K562 (cell line): ENCODE data around the gene LRRC4C. TPM values are rescaled to one million over a fixed set of nuclear protein-coding genes. Genes with fewer than 3 reads are reported as not detected.
A peak's percentile ranks its signal among the peaks of the same experiment; 100 is the strongest.

ENCODE experiments used
- ATAC-seq: fragments of 200-7000 bp; cut with Tn5 transposase; 3 replicates; pipeline ENCODE4 v1.9.1; 2020; ENCODE audit warnings: moderate library complexity
- BruUV-seq: library from RNA; stranded (reverse); fragments of 400-500 nt; replicated peaks from 2 replicates; lab custom pipeline; 2021; lab: Mats Ljungman, UMichigan
- CTCF ChIA-PET: fragments of 300-600 bp; formaldehyde crosslinking; extraction: SDS; loops from one replicate; lab custom pipeline; 2021; ENCODE audit warnings: low intra/inter-chr PET ratio; lab: Yijun Ruan, JAX
- POLR2A ChIA-PET: fragments of 300-600, 350-650 bp; sonication (Branson Sonifier 250); formaldehyde crosslinking; extraction: SDS; loops from one replicate; lab custom pipeline; 2021; ENCODE audit warnings: antibody characterized with exemption, inconsistent platforms; lab: Yijun Ruan, JAX
- DNase-seq, 4 experiments: peaks; one replicate each; pipeline versions ENCODE4 v3.0.0 to v3.0.0-alpha.2; 2011 to 2018; ENCODE audit warnings: low spot score in 3 of 4, mixed read lengths in 3 of 4; ENCODE audit errors: extremely low read depth in 1 of 4
- FAIRE-seq: peaks from 2 replicates; lab custom pipeline; 2011; peaks lifted over from hg19 to GRCh38; lab: Jason Lieb, UNC
- H2AFZ ChIP-seq: 2 replicates; pipeline ENCODE4 v1.6.0; 2011; ENCODE audit warnings: low read depth, low read length, control low read depth, inconsistent platforms
- H3K27ac ChIP-seq: fragments of 200-600 bp; 3 replicates; pipeline ENCODE4 v1.8.0; 2011; ENCODE audit warnings: low read depth, mild to moderate bottlenecking, control low read depth, inconsistent platforms, low read length, moderate library complexity, mixed read lengths; ENCODE audit errors: extremely low read depth
- H3K27me3 ChIP-seq, 2 experiments: fragments of 300-600 bp in 1 of 2; 2 replicates in 1 of 2; 3 replicates in 1 of 2; pipeline versions ENCODE4 v1.6.0 to v1.8.0; 2011; ENCODE audit warnings: inconsistent platforms in 2 of 2, low read length in 2 of 2, mild to moderate bottlenecking in 1 of 2, mixed read lengths in 1 of 2, moderate library complexity in 1 of 2; ENCODE audit not compliant: control insufficient read depth in 2 of 2, insufficient read depth in 2 of 2
- H3K36me3 ChIP-seq: fragments of 300-600 bp; 3 replicates; pipeline ENCODE4 v1.8.0; 2011; ENCODE audit warnings: mild to moderate bottlenecking, low read length, inconsistent platforms; ENCODE audit not compliant: control insufficient read depth, insufficient read depth
- H3K4me1 ChIP-seq, 2 experiments: fragments of 200-600 bp in 1 of 2; replicated peaks in 1 of 2; 2 replicates in 1 of 2; 3 replicates in 1 of 2; pipeline versions ENCODE4 v1.5.1 to v1.8.0; 2011; ENCODE audit warnings: inconsistent platforms in 2 of 2, low read length in 2 of 2, mild to moderate bottlenecking in 1 of 2, mixed read lengths in 1 of 2, moderate library complexity in 1 of 2; ENCODE audit not compliant: control insufficient read depth in 2 of 2, insufficient read depth in 2 of 2
- H3K4me2 ChIP-seq: 2 replicates; pipeline ENCODE4 v1.6.1; 2011; ENCODE audit warnings: low read length, control low read depth, inconsistent platforms, mixed read lengths; ENCODE audit not compliant: insufficient read depth
- H3K4me3 ChIP-seq: fragments of 200-600 bp; sonication (generic), shearing (Covaris generic); 2 replicates; pipeline ENCODE4 v1.5.1; 2016; ENCODE audit warnings: control low read depth, inconsistent platforms
- H3K79me2 ChIP-seq: fragments of 200-600 bp; 3 replicates; pipeline ENCODE4 v1.8.0; 2011; ENCODE audit warnings: low read length, inconsistent platforms; ENCODE audit not compliant: control insufficient read depth, insufficient read depth
- H3K9ac ChIP-seq, 2 experiments: 2 replicates each; pipeline versions ENCODE4 v1.6.0 to v1.6.1; 2011; ENCODE audit warnings: low read depth in 2 of 2, low read length in 2 of 2, control low read depth in 1 of 2, inconsistent platforms in 1 of 2, mild to moderate bottlenecking in 1 of 2, mixed read lengths in 1 of 2; ENCODE audit not compliant: insufficient read depth in 1 of 2
- H3K9me1 ChIP-seq: one replicate; pipeline ENCODE4 v1.6.0; 2011; ENCODE audit warnings: inconsistent platforms, mild to moderate bottlenecking, low read length, moderate library complexity; ENCODE audit not compliant: control insufficient read depth, insufficient read depth
- H3K9me3 ChIP-seq: replicated peaks from 2 replicates; pipeline ENCODE4 v1.5.1; 2011; ENCODE audit warnings: low read depth, low read length, inconsistent platforms; ENCODE audit not compliant: control insufficient read depth, insufficient read depth
- H4K20me1 ChIP-seq: replicated peaks from 2 replicates; pipeline ENCODE4 v1.6.1; 2011; ENCODE audit warnings: low read length, inconsistent platforms, mixed read lengths; ENCODE audit not compliant: control insufficient read depth, insufficient read depth
- CREB5 ChIP-seq: fragments of 250-450 bp; sonication (Bioruptor Pico); IDR thresholded peaks from 2 replicates; pipeline ENCODE4 v1.5.0; 2020; ENCODE audit warnings: mild to moderate bottlenecking
- DDX20 ChIP-seq: fragments of 450-650 bp; IDR thresholded peaks from 2 replicates; pipeline ENCODE4 v1.6.1; 2016; ENCODE audit warnings: missing genetic modification characterization, low read depth, mild to moderate bottlenecking, missing compliant biosample characterization, moderate library complexity
- MAFF ChIP-seq: IDR thresholded peaks from 2 replicates; pipeline ENCODE4 v1.6.1; 2012; ENCODE audit warnings: low read length, improper control_type of control experiment
- MAFG ChIP-seq: fragments of 450-650 bp; conservative IDR thresholded peaks from 2 replicates; pipeline ENCODE4 v1.6.1; 2016; ENCODE audit warnings: missing genetic modification characterization, missing compliant biosample characterization
- MAFK ChIP-seq: IDR thresholded peaks from 2 replicates; pipeline ENCODE4 v1.6.1; 2011; ENCODE audit warnings: low read length, improper control_type of control experiment
- NEUROD1 ChIP-seq: fragments of 150-350 bp; IDR thresholded peaks from 2 replicates; pipeline ENCODE4 v1.6.1; 2014; ENCODE audit warnings: borderline replicate concordance, low read length, low read depth; ENCODE audit not compliant: partially characterized antibody
- NONO ChIP-seq, 2 experiments: fragments of 200-400 bp in 1 of 2; fragments of 450-650 bp in 1 of 2; formaldehyde crosslinking in 1 of 2; IDR thresholded peaks; 2 replicates each; pipeline ENCODE4 v1.6.1; 2017; ENCODE audit warnings: low read depth in 2 of 2, mild to moderate bottlenecking in 2 of 2, moderate library complexity in 2 of 2, low read length in 1 of 2
- NRF1 ChIP-seq, 2 experiments: fragments of 450-650 bp; IDR thresholded peaks in 1 of 2; conservative IDR thresholded peaks in 1 of 2; 2 replicates each; pipeline ENCODE4 v1.6.1; 2014; ENCODE audit warnings: mild to moderate bottlenecking in 2 of 2
- PURB ChIP-seq: sonication (generic); formaldehyde crosslinking; IDR thresholded peaks from 2 replicates; pipeline ENCODE4 v1.9.0; 2021; ENCODE audit warnings: low read depth, mild to moderate bottlenecking, missing genetic modification reagents
- RBM14 ChIP-seq: fragments of 200-400 bp; formaldehyde crosslinking; IDR thresholded peaks from 2 replicates; pipeline ENCODE4 v1.6.1; 2018; ENCODE audit warnings: low read depth, mild to moderate bottlenecking, low read length, moderate library complexity, borderline replicate concordance; ENCODE audit not compliant: insufficient read depth
- SPI1 ChIP-seq: IDR thresholded peaks from 2 replicates; pipeline ENCODE4 v1.6.1; 2011; ENCODE audit warnings: low read depth, low read length, control low read depth, borderline replicate concordance
- ZNF316 ChIP-seq: fragments of 450-650 bp; IDR thresholded peaks from 2 replicates; pipeline ENCODE4 v1.6.1; 2016
- ZNF717 ChIP-seq: fragments of 250-450 bp; sonication (Bioruptor Pico); IDR thresholded peaks from 2 replicates; pipeline ENCODE4 v1.5.0; 2021
- WGBS: fragments of 100-300 bp; shearing (Covaris generic); methylation state at CpG from one replicate; pipeline ENCODE4 v1.1.6; 2016; ENCODE audit warnings: low coverage, mixed read lengths; ENCODE audit not compliant: insufficient coverage; ENCODE audit errors: missing lambda C conversion rate; 5-methylcytosine and 5-hydroxymethylcytosine counted together
- in situ Hi-C: fragments of 300-500 bp; cut with MboI; formaldehyde crosslinking; loops from 4 replicates; pipeline ENCODE4 v1.15.0; 2018; ENCODE audit warnings: inconsistent platforms, mixed read lengths
- intact Hi-C: fragments of 100-400 bp; cut with micrococcal nuclease; formaldehyde crosslinking; loops from 2 replicates; pipeline ENCODE4 v1.14.2; 2022
- polyA plus RNA-seq, 8 experiments: library from polyadenylated mRNA; depleted of rRNA in 4 of 8; stranded (reverse) in 5 of 8; unstranded in 3 of 8; fragments of >200 nt; fragmentation: Nextera tagmentation in 2 of 8; fragmentation: Illumina TruSeq in 1 of 8; extraction: Ambion mirVana in 2 of 8; extraction: Trizol in 1 of 8; gene quantifications; 2 replicates each; pipeline versions ENCODE4 v1.2.1 to v1.2.3, GENCODE V29; 2011 to 2014; ENCODE audit warnings: inconsistent platforms in 1 of 8, missing spikeins in 1 of 8
- total RNA-seq, 7 experiments: library from RNA; depleted of rRNA in 6 of 7; stranded (reverse); fragments of >200 nt in 6 of 7; fragmentation: Illumina TruSeq in 2 of 7; extraction: Trizol in 2 of 7; gene quantifications; 2 replicates each; pipeline versions ENCODE4 v1.2.1 to v1.2.3, GENCODE V29; 2011 to 2021; ENCODE audit warnings: low replicate concordance in 1 of 7
- TF ChIP-seq, protein P1 (sequence below): fragments of 450-650 bp; formaldehyde crosslinking; IDR thresholded peaks from 2 replicates; pipeline ENCODE4 v1.4.0; 2022; ENCODE audit warnings: missing genetic modification characterization

The LRRC4C gene
- total and polyA plus RNA-seq, 9 of the 15 experiments (the other 6 are each of a cell fraction or from before 2014, with no cell fraction given), result not detected

DNA sequence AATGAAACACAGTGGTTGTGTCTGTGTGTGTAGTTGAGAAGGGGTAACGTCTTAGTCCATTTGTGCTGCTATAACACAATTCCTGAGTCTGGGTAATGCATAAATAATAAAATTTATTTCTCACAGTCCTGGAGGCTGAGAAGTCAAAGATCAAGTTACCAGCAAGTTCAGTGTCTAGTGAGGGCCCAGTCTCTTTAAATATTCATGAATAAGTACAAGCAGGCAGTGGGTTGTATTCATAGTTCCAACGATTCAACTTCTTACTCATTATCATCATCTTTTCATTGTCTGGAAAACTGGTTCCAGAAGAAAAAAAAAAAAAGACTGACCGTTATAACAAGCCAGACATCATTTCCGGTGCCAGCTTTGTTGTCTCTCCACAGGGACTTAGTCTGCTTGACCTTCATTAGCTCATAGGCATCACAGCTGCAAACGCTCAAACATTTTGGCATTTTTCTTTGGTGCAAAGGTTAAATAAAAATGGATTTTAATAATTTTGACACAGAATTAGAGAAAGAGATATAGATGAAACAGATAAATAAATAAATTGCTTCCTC is 1297.5 kb downstream of the LRRC4C start:
- TF ChIP-seq CREB5 (no peak), RBM14 (no peak), NONO (IDR thresholded peaks at IDR 0.05; ENCODE audit: low read depth in 2 of 2, low read length in 1 of 2) (no peak)
- no peak overlapping the region for H3K4me3 ChIP-seq
- intact Hi-C loops, result no loop called here
- DNase-seq, result no peak
- no peak overlapping the region for H3K27ac ChIP-seq
- no peak for ATAC-seq
- FAIRE-seq, result no peak
- no peak overlapping the region for H2AFZ ChIP-seq
- 0% methylated on average over 5 of the region's 5 CpGs for WGBS
- H3K4me1 ChIP-seq, result no peaks in the 10 kb centered on the region
- in situ Hi-C loops, result no loop called here
- no peaks in the 10 kb centered on the region for H3K9me1 ChIP-seq
- no peaks in the 10 kb centered on the region for H3K9me3 ChIP-seq
- ChIA-PET POLR2A (no interaction called here), CTCF (no interaction called here)
- no TSS peak for BruUV-seq
- H3K4me2 ChIP-seq, result no peak overlapping the region
- no peaks in the 10 kb centered on the region for H3K36me3 ChIP-seq
- no peaks in the 10 kb centered on the region for H3K79me2 ChIP-seq
- no peaks in the 10 kb centered on the region for H3K27me3 ChIP-seq
- H3K9ac ChIP-seq, result no peak overlapping the region
- no peaks in the 10 kb centered on the region for H4K20me1 ChIP-seq

DNA sequence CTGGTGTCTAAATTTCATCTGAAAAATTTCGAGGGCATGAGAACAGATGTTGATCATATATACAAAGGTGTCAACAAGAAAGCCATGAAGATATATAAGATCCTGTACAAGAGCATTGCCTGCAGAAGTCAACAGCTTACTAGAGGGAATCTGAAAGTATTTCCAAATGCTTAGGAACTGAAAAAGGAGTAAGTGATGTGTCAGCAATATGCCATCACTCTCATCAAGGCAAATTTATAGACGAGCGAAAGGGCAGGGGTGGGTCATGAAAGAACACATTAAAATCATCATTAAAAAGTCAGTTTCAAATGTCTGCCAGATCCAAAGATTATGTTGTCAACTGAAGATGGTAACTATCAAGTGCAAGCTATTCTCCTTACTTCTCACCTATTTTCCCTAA is 1299.0 kb downstream of the LRRC4C start:
- Histone ChIP-seq H3K27ac (no peak overlapping the region), H3K9me1 (no peaks in the 10 kb centered on the region), H3K27me3 (no peaks in the 10 kb centered on the region), H3K4me3 (no peak overlapping the region), H3K9me3 (no peaks in the 10 kb centered on the region), H2AFZ (no peak overlapping the region), H3K4me1 (no peaks in the 10 kb centered on the region), H3K9ac (no peak overlapping the region), H3K36me3 (no peaks in the 10 kb centered on the region), H4K20me1 (no peaks in the 10 kb centered on the region), H3K79me2 (no peaks in the 10 kb centered on the region), H3K4me2 (no peak overlapping the region)
- ChIA-PET CTCF (no interaction called here), POLR2A (no interaction called here)
- WGBS, result 0% methylated on average over 3 of the region's 3 CpGs
- intact Hi-C loops, result no loop called here
- ATAC-seq (no peak), FAIRE-seq (no peak), DNase-seq (no peak)
- in situ Hi-C loops, result no loop called here
- no TSS peak for BruUV-seq
- TF ChIP-seq PURB (CRISPR knock-in tag) (no peak), MAFG (tag) (peak; percentile 59), SPI1 (no peak), ZNF717 (CRISPR knock-in tag) (no peak), ZNF316 (peak; percentile 42; the same call in 1 of the 2 replicates), MAFF (peak; percentile 54; the same call in 1 of the 2 replicates), DDX20 (tag) (no peak), NEUROD1 (no peak), NRF1 (conservative IDR thresholded peaks at IDR 0.05 in 1 of 2, IDR thresholded peaks at IDR 0.05 in 1 of 2) (no peak), MAFK (peak; percentile 56; the same call in 1 of the 2 replicates)
- TF ChIP-seq, protein P1, sequence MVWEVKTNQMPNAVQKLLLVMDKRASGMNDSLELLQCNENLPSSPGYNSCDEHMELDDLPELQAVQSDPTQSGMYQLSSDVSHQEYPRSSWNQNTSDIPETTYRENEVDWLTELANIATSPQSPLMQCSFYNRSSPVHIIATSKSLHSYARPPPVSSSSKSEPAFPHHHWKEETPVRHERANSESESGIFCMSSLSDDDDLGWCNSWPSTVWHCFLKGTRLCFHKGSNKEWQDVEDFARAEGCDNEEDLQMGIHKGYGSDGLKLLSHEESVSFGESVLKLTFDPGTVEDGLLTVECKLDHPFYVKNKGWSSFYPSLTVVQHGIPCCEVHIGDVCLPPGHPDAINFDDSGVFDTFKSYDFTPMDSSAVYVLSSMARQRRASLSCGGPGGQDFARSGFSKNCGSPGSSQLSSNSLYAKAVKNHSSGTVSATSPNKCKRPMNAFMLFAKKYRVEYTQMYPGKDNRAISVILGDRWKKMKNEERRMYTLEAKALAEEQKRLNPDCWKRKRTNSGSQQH (CRISPR knock-in tag), result no peak
